OCI-LY1 (cell line): ENCODE measurements around the gene TCF25.

Source experiments
- H2AFZ ChIP-seq: fragments of 200-600 bp; sonication (generic), shearing (Covaris generic); 2 replicates; pipeline ENCODE4 v1.6.0; 2014; ENCODE audit warnings: antibody characterized with exemption, mild to moderate bottlenecking, low read length
- H3F3A ChIP-seq: fragments of 200-600 bp; sonication (generic), shearing (Covaris generic); 2 replicates; pipeline ENCODE4 v1.6.0; 2014; ENCODE audit warnings: mild to moderate bottlenecking, antibody characterized with exemption, low read length, moderate library complexity; ENCODE audit not compliant: insufficient read depth
- H3K27ac ChIP-seq: fragments of 200-600 bp; sonication (generic); 2 replicates; pipeline ENCODE4 v1.5.1; 2014; ENCODE audit warnings: low read length, mixed run types, mild to moderate bottlenecking, low read depth; ENCODE audit not compliant: poor library complexity, severe bottlenecking
- H3K27me3 ChIP-seq: fragments of 200-600 bp; sonication (generic); 2 replicates; pipeline ENCODE4 v1.6.0; 2014; ENCODE audit warnings: antibody characterized with exemption, mild to moderate bottlenecking, low read length, moderate library complexity; ENCODE audit not compliant: insufficient read depth
- H3K36me3 ChIP-seq: fragments of 200-600 bp; sonication (generic); 2 replicates; pipeline ENCODE4 v1.6.1; 2014; ENCODE audit warnings: mild to moderate bottlenecking, antibody characterized with exemption, low read length, moderate library complexity, mixed read lengths; ENCODE audit not compliant: insufficient read depth
- H3K4me1 ChIP-seq: fragments of 200-600 bp; sonication (generic); 2 replicates; pipeline ENCODE4 v1.5.1; 2014; ENCODE audit warnings: mild to moderate bottlenecking, low read length, moderate library complexity; ENCODE audit not compliant: insufficient read depth, severe bottlenecking
- H3K4me2 ChIP-seq: fragments of 200-600 bp; sonication (generic), shearing (Covaris generic); 2 replicates; pipeline ENCODE4 v1.6.1; 2014; ENCODE audit warnings: low read length
- H3K4me3 ChIP-seq: fragments of 200-600 bp; sonication (generic); 2 replicates; pipeline ENCODE4 v1.5.1; 2014; ENCODE audit warnings: low read length, low read depth, mild to moderate bottlenecking, mixed read lengths; ENCODE audit not compliant: poor library complexity, severe bottlenecking
- H3K79me2 ChIP-seq: fragments of 200-600 bp; shearing (Covaris generic); 2 replicates; pipeline ENCODE4 v1.6.1; 2016; ENCODE audit warnings: mixed run types, low read length, mixed read lengths; ENCODE audit not compliant: insufficient read depth
- H3K9ac ChIP-seq: fragments of 200-600 bp; sonication (generic), shearing (Covaris generic); 2 replicates; pipeline ENCODE4 v1.6.1; 2014; ENCODE audit warnings: mild to moderate bottlenecking, low read length, mixed read lengths
- H3K9me2 ChIP-seq: fragments of 200-600 bp; sonication (generic), shearing (Covaris generic); 2 replicates; pipeline ENCODE4 v1.6.1; 2014; ENCODE audit warnings: low read depth, mild to moderate bottlenecking, low read length, mixed read lengths
- H3K9me3 ChIP-seq: fragments of 200-600 bp; shearing (Covaris generic); 2 replicates; pipeline ENCODE4 v1.6.1; 2014; ENCODE audit warnings: low read length, mixed read lengths
- H4K20me1 ChIP-seq: fragments of 200-600 bp; sonication (generic), shearing (Covaris generic); 2 replicates; pipeline ENCODE4 v1.6.0; 2016; ENCODE audit warnings: mild to moderate bottlenecking, low read length; ENCODE audit not compliant: insufficient read depth
- CTCF ChIP-seq: fragments of 200-600 bp; sonication (generic), shearing (Covaris generic); IDR thresholded peaks from 2 replicates; pipeline ENCODE4 v1.5.1; 2017; ENCODE audit warnings: mild to moderate bottlenecking, antibody characterized with exemption, low read length, moderate library complexity, mixed read lengths
- EZH2 ChIP-seq: fragments of 200-600 bp; sonication (generic), shearing (Covaris generic); IDR thresholded peaks from 2 replicates; pipeline ENCODE4 v1.8.0; 2017; ENCODE audit warnings: borderline replicate concordance, mixed run types, mild to moderate bottlenecking, antibody characterized with exemption, low read length, moderate library complexity, mixed read lengths

Gene TCF25

GRCh38 chr16:89902980-89903379, 29.6 kb downstream of the TCF25 start:
- Histone ChIP-seq H2AFZ (no peak overlapping the region), H3K4me2 (no peak overlapping the region)

GRCh38 chr16:89903908-89904515, 30.6 kb downstream of the TCF25 start:
- Histone ChIP-seq H3K4me3 (no peak overlapping the region), H3K9ac (no peak overlapping the region), H3F3A (no peaks in the 10 kb centered on the region), H3K4me1 (peaks cover 4% of the 10 kb centered on the region), H3K9me2 (no peaks in the 10 kb centered on the region), H4K20me1 (no peaks in the 10 kb centered on the region), H3K36me3 (peaks cover 79% of the 10 kb centered on the region), H2AFZ (no peak overlapping the region), H3K27ac (no peak overlapping the region), H3K4me2 (no peak overlapping the region), H3K9me3 (no peaks in the 10 kb centered on the region), H3K79me2 (no peaks in the 10 kb centered on the region), H3K27me3 (no peaks in the 10 kb centered on the region)
- TF ChIP-seq EZH2 (no peak), CTCF (no peak)

More at GRCh38 chr16:89902980-89903379, 29.6 kb downstream of the TCF25 start:
- no peaks in the 10 kb centered on the region for H3K27me3 ChIP-seq
- H3F3A ChIP-seq = no peaks in the 10 kb centered on the region
- no peaks in the 10 kb centered on the region for H3K79me2 ChIP-seq
- H3K36me3 ChIP-seq = peaks cover 81% of the 10 kb centered on the region
- H3K9me3 ChIP-seq = no peaks in the 10 kb centered on the region
- H3K4me3 ChIP-seq = no peak overlapping the region
- no peak overlapping the region for H3K9ac ChIP-seq
- H3K9me2 ChIP-seq = no peaks in the 10 kb centered on the region
- no peak for TF ChIP-seq EZH2
- TF ChIP-seq CTCF = no peak
- H3K27ac ChIP-seq = no peak overlapping the region
- no peaks in the 10 kb centered on the region for H4K20me1 ChIP-seq
- no peaks in the 10 kb centered on the region for H3K4me1 ChIP-seq

- H3F3A ChIP-seq = no peaks in the 10 kb centered on the region
- peaks cover 13% of the 10 kb centered on the region for H3K4me1 ChIP-seq
- no peak overlapping the region for H2AFZ ChIP-seq
- H3K9ac ChIP-seq = no peak overlapping the region
- H3K4me3 ChIP-seq = no peak overlapping the region
- H3K27me3 ChIP-seq = no peaks in the 10 kb centered on the region
- H4K20me1 ChIP-seq = no peaks in the 10 kb centered on the region
- H3K36me3 ChIP-seq = peaks cover 76% of the 10 kb centered on the region
- TF ChIP-seq EZH2 = no peak
- no peak for TF ChIP-seq CTCF
- H3K9me3 ChIP-seq = no peaks in the 10 kb centered on the region
- H3K79me2 ChIP-seq = no peaks in the 10 kb centered on the region
- no peak overlapping the region for H3K27ac ChIP-seq
- H3K4me2 ChIP-seq = no peak overlapping the region
- no peaks in the 10 kb centered on the region for H3K9me2 ChIP-seq
Measured at GRCh38 chr16:89904606-89905510, 31.5 kb downstream of the TCF25 start.
